GM12864 (cell line): ENCODE data around the gene MSX1.
A peak's percentile ranks its signal among the peaks of the same experiment; 100 is the strongest.

ENCODE experiments used
- DNase-seq: peaks from one replicate; pipeline ENCODE4 v3.0.0-alpha.2; 2011; ENCODE audit warnings: low read depth
- H3K4me3 ChIP-seq: 2 replicates; pipeline ENCODE4 v1.5.1; 2011; ENCODE audit warnings: mild to moderate bottlenecking, low read depth, low read length, control low read depth
- TF ChIP-seq, protein P1 (sequence below): IDR thresholded peaks from 2 replicates; pipeline ENCODE4 v1.5.1; 2011; ENCODE audit warnings: low read depth, mild to moderate bottlenecking, moderate library complexity, low read length, control low read depth, inconsistent platforms; ENCODE audit errors: missing control alignments

MSX1 gene

DNA sequence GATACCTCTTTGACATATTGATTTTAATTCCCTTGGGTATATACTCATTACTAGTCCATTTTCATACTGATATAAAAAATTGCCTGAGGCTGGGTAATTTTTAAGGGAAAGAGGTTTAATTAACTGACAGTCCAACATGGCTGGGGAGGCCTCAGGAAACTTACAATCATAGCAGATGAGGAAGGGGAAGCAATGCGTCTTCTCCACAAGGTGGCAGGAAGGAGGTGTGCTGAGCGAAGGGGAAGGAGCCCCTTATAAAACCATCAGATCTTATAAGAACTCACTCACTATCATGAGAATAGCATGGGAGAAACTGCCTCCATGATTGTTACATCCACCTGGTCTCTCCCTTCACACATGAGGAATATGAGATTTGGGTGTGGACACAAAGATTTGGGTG, 42.4 kb downstream of the MSX1 start:
- TF ChIP-seq, protein P1, sequence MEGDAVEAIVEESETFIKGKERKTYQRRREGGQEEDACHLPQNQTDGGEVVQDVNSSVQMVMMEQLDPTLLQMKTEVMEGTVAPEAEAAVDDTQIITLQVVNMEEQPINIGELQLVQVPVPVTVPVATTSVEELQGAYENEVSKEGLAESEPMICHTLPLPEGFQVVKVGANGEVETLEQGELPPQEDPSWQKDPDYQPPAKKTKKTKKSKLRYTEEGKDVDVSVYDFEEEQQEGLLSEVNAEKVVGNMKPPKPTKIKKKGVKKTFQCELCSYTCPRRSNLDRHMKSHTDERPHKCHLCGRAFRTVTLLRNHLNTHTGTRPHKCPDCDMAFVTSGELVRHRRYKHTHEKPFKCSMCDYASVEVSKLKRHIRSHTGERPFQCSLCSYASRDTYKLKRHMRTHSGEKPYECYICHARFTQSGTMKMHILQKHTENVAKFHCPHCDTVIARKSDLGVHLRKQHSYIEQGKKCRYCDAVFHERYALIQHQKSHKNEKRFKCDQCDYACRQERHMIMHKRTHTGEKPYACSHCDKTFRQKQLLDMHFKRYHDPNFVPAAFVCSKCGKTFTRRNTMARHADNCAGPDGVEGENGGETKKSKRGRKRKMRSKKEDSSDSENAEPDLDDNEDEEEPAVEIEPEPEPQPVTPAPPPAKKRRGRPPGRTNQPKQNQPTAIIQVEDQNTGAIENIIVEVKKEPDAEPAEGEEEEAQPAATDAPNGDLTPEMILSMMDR: peak; percentile 32
- no peak overlapping the region for H3K4me3 ChIP-seq
- no peak for DNase-seq

DNA sequence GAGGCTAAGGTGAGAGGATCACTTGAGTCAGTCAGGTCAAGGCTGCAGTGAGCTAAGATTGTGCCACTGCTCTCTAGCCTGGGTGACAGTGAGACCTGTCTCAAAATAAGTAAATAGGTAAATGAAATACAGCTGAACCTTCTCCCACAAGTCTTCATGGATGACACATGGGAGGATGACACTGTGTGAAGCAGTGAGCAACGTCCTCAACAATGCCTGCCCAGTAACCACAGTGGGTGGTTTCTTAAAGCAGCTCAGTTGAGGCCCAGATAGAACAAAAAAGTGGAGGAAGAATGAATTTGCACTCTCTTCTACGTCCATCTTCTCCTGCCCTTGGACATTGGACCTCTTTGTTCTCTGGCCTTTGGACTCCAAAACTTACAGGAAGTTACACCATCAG, 52.7 kb downstream of the MSX1 start:
- DNase-seq: no peak
- no peak overlapping the region for H3K4me3 ChIP-seq
- TF ChIP-seq, protein P1: no peak

DNA sequence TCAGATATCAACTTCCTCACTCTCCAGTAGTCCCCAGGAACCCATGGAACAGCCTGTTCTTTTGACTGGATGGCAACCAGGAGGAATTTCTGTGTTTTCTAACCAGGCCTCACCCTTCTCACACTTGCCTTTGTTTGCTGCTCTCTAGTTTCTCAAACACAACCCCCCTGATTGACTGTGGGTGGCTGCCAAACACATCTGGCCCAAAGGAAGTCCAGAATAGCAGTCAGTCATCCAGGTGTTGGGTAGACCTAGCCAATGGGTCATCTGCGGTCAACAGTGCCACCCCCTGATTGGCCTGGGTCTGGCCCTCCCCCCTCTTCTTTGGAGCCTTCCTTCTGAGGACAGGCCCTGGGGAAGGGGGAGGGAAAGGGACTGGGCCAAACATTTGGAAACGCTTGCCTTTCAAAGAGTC, 53.7 kb downstream of the MSX1 start:
- DNase-seq: no peak
- TF ChIP-seq, protein P1: no peak
- no peak overlapping the region for H3K4me3 ChIP-seq
